Cardiac fibroblast (primary cell): ENCODE results near the gene HSD17B13.
"Not testable (repeated sequence)": the region's sequence is repeated elsewhere in the genome, so short reads cannot be mapped to it uniquely, and the experiment has no call there.

Source experiments
- DNase-seq, 2 donors: peaks; one replicate each; pipeline versions ENCODE4 v3.0.0 to v3.0.0-alpha.2; 2010; ENCODE audit warnings: low read depth in 2 of 2
- H3K4me3 ChIP-seq, 2 donors: replicated peaks in 1 of 2; 1 replicate in 1 of 2; 2 replicates in 1 of 2; pipeline ENCODE4 v1.5.1; 2011; ENCODE audit warnings: low read depth in 2 of 2, low read length in 2 of 2, mild to moderate bottlenecking in 2 of 2, moderate library complexity in 1 of 2
- CTCF ChIP-seq: IDR thresholded peaks from one replicate; pipeline ENCODE4 v1.5.1; 2011; ENCODE audit warnings: low read depth, mild to moderate bottlenecking, low read length, inconsistent platforms

Gene HSD17B13

GRCh38 chr4:87317527-87317926 is 5.2 kb downstream of the HSD17B13 start:
- TF ChIP-seq CTCF: no peak
- H3K4me3 ChIP-seq: no peak overlapping the region
- peak; percentile 28 to 29 for DNase-seq

GRCh38 chr4:87316961-87317360 is 5.7 kb downstream of the HSD17B13 start:
- no peak overlapping the region for H3K4me3 ChIP-seq
- no peak for TF ChIP-seq CTCF
- peak in 1 of 2 donors; percentile 20 for DNase-seq

GRCh38 chr4:87315000-87315399 is 7.7 kb downstream of the HSD17B13 start:
- peak in 1 of 2 donors; percentile 18 for DNase-seq
- not testable (repeated sequence) for H3K4me3 ChIP-seq

DNA sequence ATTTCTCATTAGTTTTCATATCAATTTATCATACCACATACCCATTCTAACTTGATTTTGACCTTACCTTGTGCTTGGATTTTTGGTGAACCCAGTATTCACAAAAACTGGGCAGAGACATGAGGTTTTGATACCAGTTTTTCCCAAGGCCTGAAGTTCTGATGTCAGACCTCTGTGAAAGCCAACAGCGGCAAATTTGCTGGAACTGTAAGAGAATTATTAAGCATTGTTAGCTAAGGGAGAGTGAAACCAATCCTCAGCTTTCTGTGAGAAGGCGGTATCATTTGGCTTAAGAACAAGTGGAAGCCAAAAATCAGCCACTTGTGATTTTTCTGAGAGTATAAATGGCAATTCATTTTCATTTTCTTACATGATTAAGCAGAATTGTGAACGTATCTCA is 8.9 kb downstream of the HSD17B13 start:
- no peak overlapping the region for H3K4me3 ChIP-seq
- TF ChIP-seq CTCF: no peak
- DNase-seq: peak in 1 of 2 donors; percentile 14

DNA sequence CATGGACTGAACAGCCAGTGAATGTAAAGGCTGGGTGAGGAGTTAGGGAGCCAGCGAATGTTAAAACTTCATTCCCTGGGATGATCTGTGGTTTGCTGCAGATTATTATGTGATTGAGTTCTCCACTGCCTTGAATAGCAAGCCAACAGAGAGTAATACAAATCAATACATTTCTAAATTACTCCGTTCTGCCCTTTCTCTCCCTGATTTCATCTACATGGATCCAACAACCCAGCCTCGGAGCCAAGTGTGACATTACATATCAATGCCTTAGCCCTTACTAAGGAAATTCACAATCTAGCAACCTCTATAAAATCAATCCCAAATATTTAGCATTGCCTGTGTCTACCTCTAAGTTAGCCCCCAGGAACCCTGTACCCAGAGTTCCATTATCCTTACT is 11.0 kb downstream of the HSD17B13 start:
- TF ChIP-seq CTCF: no peak
- no peak overlapping the region for H3K4me3 ChIP-seq
- DNase-seq: no peak

GRCh38 chr4:87310691-87311335 is 11.9 kb downstream of the HSD17B13 start:
- no peak for TF ChIP-seq CTCF
- DNase-seq: peak; percentile 21 to 71
- H3K4me3 ChIP-seq: no peak overlapping the region

GRCh38 chr4:87309625-87310024 is 13.1 kb downstream of the HSD17B13 start:
- no peak overlapping the region for H3K4me3 ChIP-seq
- DNase-seq: peak; percentile 89 to 91
- no peak for TF ChIP-seq CTCF
